ENCODE measurements around the gene GAPDH. TPM values are rescaled to one million over a fixed set of nuclear protein-coding genes. Genes with fewer than 3 reads are reported as not detected.

Gene GAPDH
- total and polyA plus RNA-seq, 8 donors = 1,126 to 2,070 (median 1,660) TPM

- Histone ChIP-seq H3K4me1 (peaks cover 20 to 61% of the 10 kb centered on the region in 2 donors), H3K36me3 (peaks cover 0 to 65% of the 10 kb centered on the region in 2 donors), H3K9me3 (no peaks in the 10 kb centered on the region), H3K27me3 (no peaks in the 10 kb centered on the region), H3K27ac (peak overlapping the region in 1 of 2 donors; percentile 75), H3K4me3 (no peak overlapping the region)
- intact Hi-C loops (cut with DNase I) = loop anchor here in 1 of 2 donors (10.0 kb wide), 1 partner anchor 114 kb away; no protein-coding TSS in a partner anchor
- ATAC-seq (no peak), DNase-seq (no peak)
- no peak for TF ChIP-seq CTCF (IDR thresholded peaks at IDR 0.05)
Observed at GRCh38 chr12:6539314-6539682, 5.0 kb downstream of the GAPDH start.

GRCh38 chr12:6539707-6540134 lies 5.4 kb downstream of the GAPDH start:
- no peaks in the 10 kb centered on the region for H3K27me3 ChIP-seq
- peaks cover 0 to 69% of the 10 kb centered on the region in 2 donors for H3K36me3 ChIP-seq
- DNase-seq = no peak
- H3K4me3 ChIP-seq = peak overlapping the region in 1 of 2 donors; percentile 18
- no peak for TF ChIP-seq CTCF (IDR thresholded peaks at IDR 0.05)
- no peaks in the 10 kb centered on the region for H3K9me3 ChIP-seq
- peaks cover 20 to 61% of the 10 kb centered on the region in 2 donors for H3K4me1 ChIP-seq
- intact Hi-C loops (cut with DNase I) = loop anchor here in 1 of 2 donors (10.0 kb wide), 1 partner anchor 115 kb away; no protein-coding TSS in a partner anchor
- ATAC-seq = no peak
- peak overlapping the region; percentile 75 to 78 for H3K27ac ChIP-seq

- Histone ChIP-seq H3K27ac (peak overlapping the region; percentile 75 to 78), H3K36me3 (peaks cover 0 to 75% of the 10 kb centered on the region in 2 donors), H3K4me3 (peak overlapping the region in 1 of 2 donors; percentile 18), H3K27me3 (no peaks in the 10 kb centered on the region), H3K4me1 (peaks cover 20 to 61% of the 10 kb centered on the region in 2 donors), H3K9me3 (no peaks in the 10 kb centered on the region)
- intact Hi-C loops (cut with DNase I) = no loop called here
- no peak for TF ChIP-seq CTCF (IDR thresholded peaks at IDR 0.05)
- DNase-seq = peak; percentile 51 to 95 (median 88)
- ATAC-seq = peak; percentile 84
Observed at GRCh38 chr12:6540181-6540877, 6.0 kb downstream of the GAPDH start.

GRCh38 chr12:6541371-6542165 lies 7.3 kb downstream of the GAPDH start:
- H3K27me3 ChIP-seq = no peaks in the 10 kb centered on the region
- no peak for ATAC-seq
- no peaks in the 10 kb centered on the region for H3K9me3 ChIP-seq
- DNase-seq = no peak
- no peak overlapping the region for H3K4me3 ChIP-seq
- H3K36me3 ChIP-seq = peaks cover 0 to 77% of the 10 kb centered on the region in 2 donors
- TF ChIP-seq CTCF (IDR thresholded peaks at IDR 0.05) = no peak
- peak overlapping the region; percentile 75 to 78 for H3K27ac ChIP-seq
- intact Hi-C loops (cut with DNase I) = no loop called here
- peaks cover 13 to 51% of the 10 kb centered on the region in 2 donors for H3K4me1 ChIP-seq

Measured in left lung (tissue), 10 donors.